Left colon (tissue), 2 donors: Measurements from ENCODE around the gene KRTCAP2. TPM values are rescaled to one million over a fixed set of nuclear protein-coding genes. Genes with fewer than 3 reads are reported as not detected.
"Not testable (repeated sequence)": the region's sequence is repeated elsewhere in the genome, so short reads cannot be mapped to it uniquely, and the experiment has no call there.

Experiments used
- ATAC-seq: fragments of 200-7000 bp; cut with Tn5 transposase; one replicate; pipeline ENCODE4 v1.9.1; 2020; ENCODE audit warnings: mild to moderate bottlenecking, moderate library complexity
- DNase-seq, 2 donors: peaks; one replicate each; pipeline ENCODE4 v3.0.0-alpha.2; 2020
- intact Hi-C, 2 donors: fragments of 100-400 bp; cut with DNase I in 1 of 2; cut with micrococcal nuclease in 1 of 2; formaldehyde crosslinking; loops; one replicate each; pipeline versions ENCODE4 v1.11.2 to v1.14.0; 2022; cut with DNase I, micrococcal nuclease
- long read RNA-seq: library from polyadenylated mRNA; unstranded; transcript quantifications from one replicate; pipeline ENCODE4 v2.0.0, GENCODE V29; 2021
- total RNA-seq, 2 donors: library from RNA; stranded (reverse); fragmentation: NEBNext Ultra II Directional; extraction: Animal tissue kit (Norgen Biotek cat#: 25700); gene quantifications; one replicate each; pipeline ENCODE4 v1.2.1, GENCODE V29; 2021
- donor health status: DM: no; HTN: no; CAD: no.
- donor health status: DM: yes; HTN: yes; CAD: no.

KRTCAP2 gene
- 100 to 1,000 TPM; 143 to 164 TPM for total RNA-seq
- long read RNA-seq, transcript KRTCAP2-201 (5 exons, 552 nt), result major isoform, 52 of 67 reads
- long read RNA-seq, transcript KRTCAP2-206 (4 exons, 785 nt), result minor isoform, 14 of 67 reads
- long read RNA-seq, partial matches to known transcripts, result 0 of 67 reads
- long read RNA-seq, other reads (novel, unspliced or antisense), result 1 of 67 reads

- intact Hi-C loops, result loop anchor here in 1 of 2 donors (5.0 kb wide), 1 partner anchor 81 kb away; no protein-coding TSS in a partner anchor
- ATAC-seq (peak; percentile 76), DNase-seq (peak; percentile 94 to 96)
Measured at GRCh38 chr1:155172732-155173477, at the start of gene KRTCAP2. KRTCAP2 (minus strand) TSS chr1:155173304; CDS start chr1:155173224, 80 bp downstream.

GRCh38 chr1:155220211-155220965 lies 47.3 kb upstream of the KRTCAP2 start:
- DNase-seq, result peak; percentile 57 to 71
- intact Hi-C loops, result not testable (repeated sequence)
- peak; percentile 85 for ATAC-seq

GRCh38 chr1:155219592-155220031 lies 46.5 kb upstream of the KRTCAP2 start:
- ATAC-seq, result peak; percentile 65
- DNase-seq, result no peak
- intact Hi-C loops, result no loop called here

- intact Hi-C loops, result no loop called here
- no peak for DNase-seq
- ATAC-seq, result peak; percentile 44
Measured at GRCh38 chr1:155218854-155219591, 45.9 kb upstream of the KRTCAP2 start.

- ATAC-seq, intact Hi-C loops, DNase-seq: not testable (repeated sequence)
Measured at GRCh38 chr1:155214702-155215101, 41.6 kb upstream of the KRTCAP2 start.

GRCh38 chr1:155212051-155212440 lies 38.9 kb upstream of the KRTCAP2 start:
- intact Hi-C loops, DNase-seq, ATAC-seq: not testable (repeated sequence)

GRCh38 chr1:155211381-155212050 lies 38.4 kb upstream of the KRTCAP2 start:
- intact Hi-C loops, DNase-seq: not testable (repeated sequence)

GRCh38 chr1:155210314-155211104 lies 37.4 kb upstream of the KRTCAP2 start:
- intact Hi-C loops, result no loop called here
- no peak for DNase-seq
- no peak for ATAC-seq

More at GRCh38 chr1:155211381-155212050, 38.4 kb upstream of the KRTCAP2 start:
- ATAC-seq, result not testable (repeated sequence)

GRCh38 chr1:155209312-155209721 lies 36.2 kb upstream of the KRTCAP2 start:
- intact Hi-C loops, result no loop called here
- ATAC-seq, result no peak
- no peak for DNase-seq

GRCh38 chr1:155208541-155209311 lies 35.6 kb upstream of the KRTCAP2 start, which contains the start of gene MTX1:
MTX1 (plus strand) TSS chr1:155208695; CDS start chr1:155208805, 110 bp downstream.
- intact Hi-C loops, result no loop called here
- peak; percentile 87 to 89 for DNase-seq

GRCh38 chr1:155207806-155208540 lies 34.9 kb upstream of the KRTCAP2 start, which contains the start of gene THBS3:
THBS3 (minus strand) TSS chr1:155207897; CDS start chr1:155207876, 21 bp downstream.
- DNase-seq (no peak), ATAC-seq (peak; percentile 7)
- intact Hi-C loops, result no loop called here

More at GRCh38 chr1:155208541-155209311, 35.6 kb upstream of the KRTCAP2 start, which contains the start of gene MTX1:
- peak; percentile 86 for ATAC-seq

- intact Hi-C loops, result no loop called here
- DNase-seq (peak; percentile 84 to 93), ATAC-seq (peak; percentile 65)
Measured at GRCh38 chr1:155206891-155207805, 34.0 kb upstream of the KRTCAP2 start.

GRCh38 chr1:155205969-155206593 lies 33.0 kb upstream of the KRTCAP2 start:
- no peak for ATAC-seq
- DNase-seq, result no peak
- intact Hi-C loops, result no loop called here

- no peak for DNase-seq
- intact Hi-C loops, result no loop called here
Measured at GRCh38 chr1:155205035-155205434, 31.9 kb upstream of the KRTCAP2 start.

More at GRCh38 chr1:155205035-155205434, 31.9 kb upstream of the KRTCAP2 start:
- ATAC-seq, result no peak
